HG02981 (cell line): Measurements from ENCODE around the gene GLRA1.
A peak's percentile ranks its signal among the peaks of the same experiment; 100 is the strongest.
"Not testable (repeated sequence)": the region's sequence is repeated elsewhere in the genome, so short reads cannot be mapped to it uniquely, and the experiment has no call there.

Experiments used
- ATAC-seq: cut with Tn5 transposase; IDR thresholded peaks from one replicate; pipeline ENCODE4 v1.9.1; 2021; ENCODE audit warnings: mild to moderate bottlenecking, moderate library complexity; ENCODE audit not compliant: unreplicated experiment

GLRA1 gene

DNA sequence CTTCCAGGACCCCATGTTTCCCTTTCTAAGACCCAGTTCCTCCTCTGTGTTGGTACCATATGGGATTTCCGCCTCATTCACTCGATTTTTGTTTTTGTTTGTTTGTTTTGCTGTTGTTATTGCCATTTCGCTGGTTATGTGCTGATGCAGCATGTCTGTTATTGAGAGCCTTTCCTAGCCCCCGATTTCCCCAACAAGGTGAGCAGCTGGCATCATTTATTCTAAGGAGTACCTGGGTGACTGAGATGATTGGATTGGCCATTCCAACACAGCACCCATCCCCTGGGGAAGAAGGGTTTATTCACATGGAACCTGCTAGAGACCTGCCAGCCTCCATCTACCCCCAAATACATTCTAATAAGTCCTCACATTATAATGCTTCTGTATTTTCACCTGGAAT lies 2.7 kb downstream of the GLRA1 start:
- no peak for ATAC-seq

DNA sequence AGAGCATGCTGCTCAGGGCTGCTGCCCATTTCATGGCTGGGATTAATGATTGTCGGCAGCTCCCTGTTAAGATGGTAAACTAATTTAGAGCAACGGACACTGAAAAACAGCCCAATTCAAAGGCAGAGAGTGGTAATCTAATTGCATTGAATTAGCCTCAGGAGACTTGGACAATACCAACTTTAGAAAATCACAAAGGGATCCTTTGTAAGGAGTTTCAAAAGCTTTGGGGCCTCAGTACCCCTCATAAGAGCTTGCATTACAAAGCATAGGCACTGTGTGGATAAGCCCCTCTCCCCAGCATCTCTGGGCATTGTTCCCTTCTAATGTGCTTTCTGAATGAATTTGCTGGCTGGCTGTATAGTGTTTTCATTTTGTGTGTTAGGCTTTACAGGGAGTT lies 6.7 kb downstream of the GLRA1 start:
- ATAC-seq = no peak

DNA sequence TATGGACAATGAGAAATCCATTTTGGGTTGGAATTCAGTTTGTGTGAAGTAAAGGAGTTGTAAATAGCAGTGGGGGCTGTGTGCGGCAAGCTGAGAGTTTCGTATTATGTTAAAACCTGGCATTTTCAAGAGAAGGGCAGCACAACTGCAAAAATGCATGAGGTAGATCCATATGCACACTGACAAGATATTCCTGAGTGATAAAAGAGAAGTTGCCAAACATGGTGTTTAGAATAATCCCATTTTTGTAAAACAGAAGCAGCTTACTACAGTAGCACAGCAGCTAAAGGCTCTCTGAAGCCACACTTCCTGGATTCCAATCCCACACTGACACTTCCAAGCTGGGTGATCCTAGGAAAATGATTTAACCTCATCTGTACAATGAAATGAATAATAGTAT lies 11.2 kb downstream of the GLRA1 start:
- ATAC-seq = no peak

DNA sequence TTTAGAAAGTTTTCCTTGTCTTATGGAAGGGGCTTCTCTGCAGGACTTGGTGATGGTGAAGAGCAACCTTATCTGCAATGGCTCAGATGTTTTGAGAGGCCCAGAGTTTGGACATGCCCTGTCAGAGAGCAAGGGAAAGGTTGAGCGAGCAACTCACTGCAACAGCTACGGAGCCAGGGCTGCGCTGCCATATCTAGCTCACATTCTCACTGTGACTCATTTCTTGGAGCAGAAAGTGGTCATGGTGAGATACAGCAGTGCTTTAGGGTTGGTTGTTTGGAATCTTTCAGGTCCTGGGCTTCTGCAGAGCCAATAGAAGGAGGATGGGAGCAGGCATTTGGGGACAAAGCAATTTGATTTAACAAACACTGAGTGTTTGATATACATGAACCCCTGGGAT lies 12.3 kb downstream of the GLRA1 start:
- no peak for ATAC-seq

DNA sequence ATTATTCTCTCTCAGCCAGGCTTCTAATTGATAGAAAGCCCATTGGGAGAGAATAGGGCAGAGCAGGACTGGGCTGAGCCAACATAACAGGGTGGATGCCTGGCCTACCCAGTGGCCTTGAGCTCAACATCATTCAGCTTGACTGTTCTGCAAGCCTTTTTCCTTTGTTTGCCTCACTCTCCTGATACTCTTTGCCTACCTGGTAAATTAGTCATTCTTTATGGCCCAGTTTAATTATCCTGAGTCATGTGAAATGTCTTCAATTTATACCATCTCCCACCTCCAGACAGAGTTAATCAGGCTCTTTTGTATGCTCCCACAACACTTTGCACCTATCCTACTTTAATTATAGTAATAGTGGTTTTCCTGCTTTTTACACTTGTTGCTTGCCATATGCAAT lies 13.6 kb downstream of the GLRA1 start:
- no peak for ATAC-seq

DNA sequence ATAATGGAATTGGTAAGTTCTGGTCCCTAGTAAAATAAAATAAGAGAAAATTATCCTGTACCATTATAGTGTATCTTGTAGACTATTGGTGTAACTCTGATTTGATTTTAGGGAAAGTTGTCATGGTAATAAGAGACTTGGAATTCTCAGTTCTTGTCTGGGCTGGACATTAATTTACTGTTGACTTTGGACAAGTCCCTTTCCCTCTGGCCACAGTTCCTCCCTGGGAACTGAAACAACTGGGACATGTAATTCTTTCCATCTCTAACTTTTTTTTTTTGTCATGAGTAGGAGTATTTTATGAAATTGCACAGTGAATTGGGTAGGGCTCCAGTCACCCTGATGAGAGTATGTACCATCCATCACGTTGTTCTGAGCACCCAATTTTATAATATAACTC lies 15.0 kb downstream of the GLRA1 start:
- no peak for ATAC-seq

DNA sequence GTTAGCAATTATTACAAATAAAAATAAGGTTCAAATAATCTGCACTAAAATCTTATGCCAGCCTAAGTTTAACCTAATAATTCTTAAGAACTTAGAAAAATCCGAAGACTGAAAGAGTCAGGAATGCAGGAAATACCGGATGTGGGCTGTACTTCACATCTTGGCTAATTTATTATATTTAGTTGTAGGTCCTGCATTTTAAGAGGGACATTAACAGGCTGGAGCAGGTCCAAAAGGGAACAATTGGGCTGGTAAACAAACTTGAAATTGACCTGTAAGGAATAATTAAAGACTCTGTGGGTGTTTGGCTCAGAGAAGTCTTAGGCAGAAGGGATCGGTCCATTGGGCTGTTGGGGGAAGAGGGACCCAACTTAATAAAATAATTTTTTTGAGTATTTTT lies 18.4 kb downstream of the GLRA1 start:
- ATAC-seq = no peak

DNA sequence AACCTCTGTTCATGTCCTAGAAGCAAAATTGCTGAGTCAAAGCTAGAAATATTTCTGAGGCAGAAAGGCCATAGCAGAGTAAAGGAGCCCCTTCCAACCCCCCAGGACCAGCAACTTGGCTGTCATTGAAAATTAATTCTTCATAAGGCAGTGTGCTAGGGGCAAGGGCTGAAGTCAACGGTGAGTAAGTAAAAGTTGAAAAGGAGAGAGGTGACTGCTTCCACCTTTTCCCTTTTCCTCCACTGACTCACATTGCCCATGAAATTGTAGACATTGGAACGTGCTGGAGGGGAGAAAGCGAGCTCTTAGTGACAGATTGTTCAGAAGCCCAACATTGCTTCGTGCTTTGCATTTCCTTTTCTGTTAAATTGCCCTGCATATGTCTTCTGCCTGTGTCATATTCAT lies 19.1 kb downstream of the GLRA1 start:
- no peak for ATAC-seq

DNA sequence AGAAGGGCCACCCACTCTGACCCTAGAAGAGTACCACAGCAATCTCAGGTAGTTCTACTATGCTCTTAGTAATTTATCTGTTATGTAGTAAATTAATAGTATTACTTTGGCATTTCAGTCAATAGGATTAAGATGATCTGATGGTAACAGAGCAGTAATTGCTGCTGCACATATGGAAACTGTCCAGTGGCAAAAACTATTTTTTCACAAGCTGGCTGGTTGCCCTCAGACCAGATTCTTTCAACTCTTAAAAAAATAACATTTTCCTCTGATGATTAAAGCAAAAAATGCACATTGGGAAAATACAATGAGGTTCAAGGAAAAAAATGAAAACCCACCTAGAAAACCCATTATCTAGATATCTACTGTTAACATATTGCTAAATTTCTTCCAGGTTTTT lies 19.7 kb downstream of the GLRA1 start:
- no peak for ATAC-seq

DNA sequence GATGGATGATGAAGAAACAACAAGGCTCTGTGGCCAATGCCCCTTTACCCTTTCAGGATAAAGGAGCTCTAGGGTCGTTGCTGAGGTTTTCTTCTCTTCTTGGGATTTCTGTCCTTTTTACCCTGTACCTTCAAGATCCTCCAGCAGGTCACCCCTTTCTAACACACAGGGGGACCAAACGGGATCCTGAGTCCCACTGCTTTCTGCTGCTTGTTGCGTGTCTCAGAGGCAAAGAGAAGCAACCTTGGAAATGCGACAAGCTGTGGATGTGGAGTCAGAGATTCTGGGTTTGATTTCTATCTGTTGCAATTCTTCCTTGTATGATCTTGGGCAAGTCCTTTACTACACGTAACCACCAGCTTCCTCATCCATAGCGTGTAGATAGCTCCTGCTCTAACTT lies 20.5 kb downstream of the GLRA1 start:
- ATAC-seq = no peak

DNA sequence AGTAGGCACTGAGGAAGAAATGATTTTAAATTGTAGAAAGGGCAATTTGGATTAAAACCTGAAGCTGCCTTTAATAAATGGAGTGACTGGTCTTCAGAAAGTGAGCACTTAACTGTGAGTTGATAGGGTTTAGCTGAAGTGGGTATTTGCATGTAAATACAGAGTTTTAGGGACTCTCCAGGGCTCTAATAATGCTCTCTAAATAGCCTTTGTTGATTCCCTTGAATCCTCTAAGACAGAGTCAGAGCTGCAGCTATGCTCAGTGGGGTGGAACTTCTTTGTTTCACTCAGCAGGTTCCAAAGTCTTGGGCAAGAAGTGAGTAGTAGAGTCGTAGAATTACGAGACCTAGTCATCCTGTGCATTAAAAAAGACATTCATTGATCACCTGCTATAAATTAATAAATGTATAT lies 21.4 kb downstream of the GLRA1 start:
- ATAC-seq = peak; percentile 92

DNA sequence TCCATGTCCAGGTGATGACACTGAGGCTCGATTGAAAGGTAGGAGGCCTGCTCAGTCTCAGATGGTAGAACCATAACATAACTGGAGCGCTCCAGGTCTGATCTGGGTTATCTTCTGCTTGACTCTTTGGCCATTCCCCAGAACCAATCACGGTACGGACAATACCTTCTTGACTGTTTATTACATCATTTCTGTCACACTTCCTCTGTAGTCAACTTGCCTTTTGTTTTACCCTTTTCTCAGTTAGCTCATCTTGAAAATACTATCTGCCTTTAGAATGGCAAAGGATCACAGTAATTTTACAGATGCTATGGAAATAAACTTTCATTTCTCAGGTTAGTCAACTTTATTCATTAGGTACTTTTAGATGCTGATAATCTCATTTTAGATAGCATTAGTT lies 22.4 kb downstream of the GLRA1 start:
- no peak for ATAC-seq

DNA sequence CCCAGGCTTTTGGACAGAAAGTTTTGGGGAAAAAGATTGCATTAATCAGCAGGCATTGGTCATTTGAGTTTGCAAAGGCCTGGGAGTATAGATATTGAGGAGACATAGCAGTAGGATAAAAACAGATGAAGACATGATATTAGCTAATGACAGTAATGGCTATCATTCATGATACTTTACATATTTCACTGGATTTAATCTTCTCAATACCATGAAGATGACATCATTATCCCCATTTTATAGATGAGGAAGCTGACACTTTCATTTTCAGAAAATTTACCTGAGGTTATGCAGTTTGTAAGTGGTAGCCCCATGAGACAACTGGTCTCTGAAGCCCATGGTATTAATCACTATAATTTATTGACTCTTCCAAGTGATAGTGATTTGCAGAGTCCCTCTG lies 23.0 kb downstream of the GLRA1 start:
- no peak for ATAC-seq

DNA sequence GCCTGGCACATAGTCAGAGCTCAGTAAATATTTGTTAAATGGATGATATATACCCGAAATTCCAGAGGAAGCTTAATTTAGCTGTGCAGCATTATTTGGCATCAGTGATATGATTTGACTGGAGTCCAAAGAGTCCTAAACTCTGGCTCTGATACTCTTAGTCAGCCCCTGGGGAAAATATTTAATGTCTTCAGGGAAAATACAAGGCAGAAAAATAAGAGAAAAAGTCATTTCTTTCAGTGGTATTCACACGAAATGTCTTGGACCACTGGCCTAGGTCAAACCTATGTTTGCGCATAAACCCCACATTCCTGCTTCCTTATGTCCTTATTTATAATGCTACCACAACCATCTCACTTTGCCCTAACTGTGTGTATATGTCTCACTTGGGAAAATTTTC lies 23.8 kb downstream of the GLRA1 start:
- no peak for ATAC-seq

DNA sequence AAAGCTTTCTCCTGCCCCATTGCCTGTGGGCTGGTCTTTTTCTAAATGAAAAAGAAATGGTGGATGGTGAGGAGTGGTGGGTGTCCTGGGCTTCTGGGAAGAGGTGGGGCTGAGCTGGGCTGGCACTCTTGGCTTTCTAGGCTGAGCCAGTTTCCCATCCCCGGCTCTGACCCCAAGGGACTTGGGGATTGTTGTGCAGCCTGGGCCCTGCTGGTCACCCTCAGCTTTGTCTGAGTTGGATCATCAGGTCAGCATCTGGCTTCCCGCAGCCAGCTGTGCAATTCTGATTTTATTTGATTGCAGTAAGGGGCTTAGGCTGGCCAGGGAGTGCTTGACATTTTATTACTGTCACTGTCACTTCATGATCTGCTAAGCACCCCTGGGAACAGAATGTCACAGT lies 25.3 kb downstream of the GLRA1 start:
- ATAC-seq = no peak

DNA sequence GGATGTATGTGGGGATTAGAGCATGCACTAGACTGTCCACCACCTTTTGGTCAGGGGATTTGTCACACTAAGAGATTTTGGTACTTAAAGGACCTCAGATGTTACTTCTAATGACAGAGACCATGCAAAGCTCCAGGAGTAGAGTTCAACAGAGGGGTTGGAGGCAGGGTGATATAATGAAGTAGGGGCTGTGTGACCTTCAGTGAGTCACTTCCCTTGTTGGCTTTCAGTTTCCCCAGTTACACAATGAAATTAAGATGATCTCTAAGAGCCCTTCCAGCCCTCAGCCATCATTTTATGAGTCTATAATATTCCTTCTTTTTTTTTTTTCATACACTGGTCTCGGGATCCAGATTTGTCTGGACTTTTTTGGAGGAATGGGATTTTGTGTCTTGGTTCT lies 26.8 kb downstream of the GLRA1 start:
- no peak for ATAC-seq

DNA sequence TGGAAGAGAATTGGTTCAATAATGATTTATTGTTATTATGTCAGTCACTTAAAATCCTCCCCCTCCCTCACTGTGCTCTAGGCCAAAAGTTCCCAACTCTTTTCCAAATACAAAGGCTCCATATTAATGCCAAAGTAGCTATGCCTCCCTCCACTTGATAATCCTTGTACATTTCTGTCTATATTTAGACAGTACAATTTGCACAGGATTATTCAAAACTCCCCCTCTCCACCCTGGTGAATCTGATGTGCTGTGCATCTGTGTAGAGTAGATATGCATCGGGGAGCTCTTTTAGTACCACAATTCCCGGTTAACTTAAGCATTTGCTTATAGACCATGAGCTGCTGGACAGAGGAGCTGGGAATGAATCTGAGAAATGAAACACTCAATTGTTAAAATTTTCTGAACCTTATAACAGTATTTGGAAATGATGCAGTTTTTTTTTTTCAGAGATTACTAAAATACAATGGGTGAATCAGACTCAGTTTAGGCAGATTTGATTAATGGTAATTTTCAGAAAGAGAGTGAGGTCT lies 27.6 kb downstream of the GLRA1 start:
- no peak for ATAC-seq

DNA sequence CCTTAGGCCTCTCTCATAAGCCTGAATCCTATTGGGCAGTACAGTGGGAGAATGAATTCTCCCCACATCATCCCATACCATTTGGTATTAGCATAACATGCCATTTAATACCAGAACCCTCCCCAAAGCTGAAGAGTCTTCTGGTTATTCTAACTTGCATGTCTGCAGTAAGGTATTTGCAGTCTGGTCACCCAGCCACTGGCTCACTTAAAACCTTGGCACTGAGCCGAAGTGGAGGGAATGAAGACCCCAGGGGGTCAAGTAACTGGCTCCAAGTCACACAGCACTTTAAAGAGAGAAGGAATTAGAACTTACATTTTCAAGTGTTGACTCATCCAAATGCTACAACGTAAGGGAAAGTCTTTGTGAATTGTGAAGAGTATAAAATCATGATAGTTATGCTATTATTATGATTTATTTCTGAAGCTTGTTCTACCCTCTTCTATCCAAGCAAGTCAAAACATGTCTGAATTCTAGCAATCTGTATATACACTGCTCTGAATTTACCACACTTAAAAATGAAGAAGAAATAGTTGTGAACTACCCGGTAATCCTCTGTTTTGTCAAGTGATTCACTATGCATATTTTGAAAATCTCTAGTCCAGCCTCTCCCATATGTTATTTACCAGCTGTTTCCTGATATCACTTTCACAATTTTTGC lies 28.5 kb downstream of the GLRA1 start:
- no peak for ATAC-seq

DNA sequence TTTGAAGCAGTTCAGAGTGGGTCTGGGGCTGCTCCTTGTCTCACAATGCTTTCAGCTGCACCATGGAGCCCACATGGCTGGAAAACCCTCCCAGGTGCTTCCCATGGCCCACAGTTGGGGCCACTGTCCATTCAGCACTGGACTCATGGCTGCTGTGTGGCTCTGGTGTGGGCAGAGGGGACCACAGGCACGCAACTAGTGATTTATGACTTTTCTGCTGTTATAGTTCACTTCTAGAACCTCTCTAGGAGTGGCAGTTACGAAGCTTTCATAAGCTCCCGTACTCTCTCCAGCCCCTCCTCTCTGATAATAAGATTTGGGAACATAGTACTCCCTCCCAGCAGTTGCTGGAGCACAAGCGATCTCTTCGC lies 29.0 kb downstream of the GLRA1 start:
- ATAC-seq = no peak

DNA sequence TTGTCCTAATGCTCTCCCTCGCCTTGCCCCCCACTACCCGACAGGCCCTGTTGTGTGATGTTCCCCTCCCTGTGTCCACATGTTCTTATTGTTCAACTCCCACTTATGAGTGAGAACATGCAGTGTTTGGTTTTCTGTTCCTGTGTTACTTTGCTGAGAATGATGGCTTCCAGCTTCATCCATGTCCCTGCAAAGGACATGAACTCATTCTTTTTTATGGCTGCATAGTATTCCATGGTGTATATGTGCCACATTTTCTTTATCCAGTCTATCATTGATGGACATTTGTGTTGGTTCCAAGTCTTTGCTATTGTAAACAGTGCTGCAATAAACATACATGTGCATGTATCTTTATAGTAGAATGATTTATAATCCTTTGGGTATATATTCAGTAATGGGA lies 31.2 kb downstream of the GLRA1 start:
- not testable (repeated sequence) for ATAC-seq

DNA sequence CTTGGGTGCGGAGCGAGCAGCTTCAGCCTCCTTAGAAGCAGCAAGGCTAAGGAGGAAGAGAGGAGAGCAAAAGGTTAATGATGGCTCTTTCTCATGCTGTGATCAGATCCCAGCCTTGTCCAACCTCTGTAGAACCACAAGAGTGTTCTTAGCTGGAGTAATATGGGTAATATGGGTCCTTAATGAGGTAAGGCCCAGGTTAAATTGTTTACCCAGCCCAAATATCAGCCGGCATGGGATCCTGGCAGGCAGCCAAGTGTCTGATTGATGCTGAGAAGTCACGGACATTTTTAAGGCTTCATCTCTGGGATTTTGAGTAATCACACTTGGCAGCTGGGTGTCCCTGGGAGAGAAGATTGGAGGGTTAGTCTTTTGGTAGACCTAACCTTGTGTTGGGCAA lies 32.3 kb downstream of the GLRA1 start:
- no peak for ATAC-seq

DNA sequence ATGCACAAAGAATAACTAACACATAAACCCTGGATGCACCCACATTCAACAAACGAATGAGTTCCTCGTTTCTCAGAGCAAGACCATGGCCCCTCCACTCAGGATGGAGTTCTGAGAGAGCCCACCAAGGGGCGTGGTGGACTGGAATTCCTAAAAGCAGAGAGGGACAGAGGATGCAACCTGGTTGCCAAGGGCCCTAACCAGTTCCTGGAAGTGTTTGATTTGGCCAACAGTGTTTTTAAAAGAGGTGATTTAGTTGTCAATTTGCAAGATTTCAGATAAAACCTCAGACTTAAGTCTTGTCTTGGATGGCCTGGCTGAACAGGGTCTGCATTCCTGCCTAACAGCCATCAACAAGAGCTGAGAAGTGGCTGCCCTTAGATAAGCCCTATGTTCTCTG lies 34.4 kb downstream of the GLRA1 start:
- no peak for ATAC-seq

DNA sequence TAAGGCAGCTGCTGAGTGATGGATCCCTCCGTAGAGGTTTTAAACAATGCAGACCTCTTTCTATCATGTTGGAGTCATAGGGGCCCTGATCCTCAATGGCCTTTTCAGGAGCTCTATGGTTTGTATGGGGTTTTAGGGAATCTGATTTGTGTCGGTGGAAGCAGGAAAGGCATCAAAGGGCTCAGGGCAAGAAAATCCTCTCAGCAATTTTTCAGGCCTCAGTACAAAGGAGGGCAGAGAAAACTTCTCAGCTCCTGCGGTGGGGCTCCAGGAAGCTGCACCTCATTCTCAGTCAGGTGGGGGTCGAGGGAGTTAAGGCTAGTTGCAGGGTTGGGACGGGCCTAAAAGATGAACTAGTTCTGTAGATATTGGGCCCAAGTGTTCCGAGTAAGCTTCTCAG lies 35.0 kb downstream of the GLRA1 start:
- no peak for ATAC-seq
